ENCODE measurements around the gene MRAP. TPM values are rescaled to one million over a fixed set of nuclear protein-coding genes. Genes with fewer than 3 reads are reported as not detected.

The MRAP gene
- polyA plus RNA-seq, 1 donor from 2014 or later, result not detected

DNA sequence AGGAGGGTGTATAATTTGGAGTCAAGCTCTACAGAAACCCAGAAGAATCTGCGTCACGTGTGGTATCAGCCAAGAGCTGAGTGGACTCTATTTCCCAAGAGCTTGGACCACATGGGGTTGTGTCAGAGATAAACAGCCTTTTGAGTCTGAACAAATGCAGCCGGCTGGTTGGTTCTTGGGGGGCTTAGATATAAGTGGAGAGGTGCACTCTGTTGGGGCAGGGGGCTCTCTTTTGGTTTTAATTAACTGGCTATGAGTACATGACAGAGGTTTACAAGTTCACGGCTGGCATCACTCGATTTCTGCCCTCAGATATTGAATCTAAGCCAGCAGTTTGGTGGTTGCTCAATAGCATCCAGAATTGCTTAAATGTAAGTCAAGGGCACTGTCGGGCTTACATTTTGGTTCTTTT is 501 bp upstream of the MRAP start:
- Histone ChIP-seq H3K36me3 (ENCODE audit: insufficient read depth, low read length) (no peaks in the 10 kb centered on the region), H3K4me3 (ENCODE audit: low read length) (no peak overlapping the region), H3F3A (ENCODE audit: insufficient read depth, low read length, poor library complexity, severe bottlenecking) (no peaks in the 10 kb centered on the region), H3K9me2 (ENCODE audit: insufficient read depth, low read length) (no peaks in the 10 kb centered on the region), H3K9ac (ENCODE audit: low read length) (no peak overlapping the region), H3K27ac (ENCODE audit: low read length) (no peak overlapping the region), H3K4me2 (ENCODE audit: low read length) (no peak overlapping the region), H2AFZ (ENCODE audit: low read depth, low read length) (no peak overlapping the region), H3K27me3 (ENCODE audit: insufficient read depth, low read depth, low read length) (no peaks in the 10 kb centered on the region), H3K79me2 (replicated peaks; ENCODE audit: insufficient read depth, low read length) (no peaks in the 10 kb centered on the region), H3K9me3 (ENCODE audit: low read length) (no peaks in the 10 kb centered on the region), H4K20me1 (ENCODE audit: insufficient read depth) (no peaks in the 10 kb centered on the region)
- TF ChIP-seq SMC3 (conservative IDR thresholded peaks at IDR 0.05; ENCODE audit: poor library complexity) (no peak), TAF1 (IDR thresholded peaks at IDR 0.05; ENCODE audit: low read depth) (no peak), POLR2AphosphoS5 (IDR thresholded peaks at IDR 0.05) (no peak), EZH2 (IDR thresholded peaks at IDR 0.05; ENCODE audit: borderline replicate concordance, insufficient read depth, low read length, poor library complexity, severe bottlenecking) (no peak), EP300 (conservative IDR thresholded peaks at IDR 0.05; ENCODE audit: poor library complexity, severe bottlenecking) (no peak), RAD21 (conservative IDR thresholded peaks at IDR 0.05) (no peak), MXI1 (conservative IDR thresholded peaks at IDR 0.05; ENCODE audit: poor library complexity, severe bottlenecking) (no peak)
- TF ChIP-seq, protein P1, sequence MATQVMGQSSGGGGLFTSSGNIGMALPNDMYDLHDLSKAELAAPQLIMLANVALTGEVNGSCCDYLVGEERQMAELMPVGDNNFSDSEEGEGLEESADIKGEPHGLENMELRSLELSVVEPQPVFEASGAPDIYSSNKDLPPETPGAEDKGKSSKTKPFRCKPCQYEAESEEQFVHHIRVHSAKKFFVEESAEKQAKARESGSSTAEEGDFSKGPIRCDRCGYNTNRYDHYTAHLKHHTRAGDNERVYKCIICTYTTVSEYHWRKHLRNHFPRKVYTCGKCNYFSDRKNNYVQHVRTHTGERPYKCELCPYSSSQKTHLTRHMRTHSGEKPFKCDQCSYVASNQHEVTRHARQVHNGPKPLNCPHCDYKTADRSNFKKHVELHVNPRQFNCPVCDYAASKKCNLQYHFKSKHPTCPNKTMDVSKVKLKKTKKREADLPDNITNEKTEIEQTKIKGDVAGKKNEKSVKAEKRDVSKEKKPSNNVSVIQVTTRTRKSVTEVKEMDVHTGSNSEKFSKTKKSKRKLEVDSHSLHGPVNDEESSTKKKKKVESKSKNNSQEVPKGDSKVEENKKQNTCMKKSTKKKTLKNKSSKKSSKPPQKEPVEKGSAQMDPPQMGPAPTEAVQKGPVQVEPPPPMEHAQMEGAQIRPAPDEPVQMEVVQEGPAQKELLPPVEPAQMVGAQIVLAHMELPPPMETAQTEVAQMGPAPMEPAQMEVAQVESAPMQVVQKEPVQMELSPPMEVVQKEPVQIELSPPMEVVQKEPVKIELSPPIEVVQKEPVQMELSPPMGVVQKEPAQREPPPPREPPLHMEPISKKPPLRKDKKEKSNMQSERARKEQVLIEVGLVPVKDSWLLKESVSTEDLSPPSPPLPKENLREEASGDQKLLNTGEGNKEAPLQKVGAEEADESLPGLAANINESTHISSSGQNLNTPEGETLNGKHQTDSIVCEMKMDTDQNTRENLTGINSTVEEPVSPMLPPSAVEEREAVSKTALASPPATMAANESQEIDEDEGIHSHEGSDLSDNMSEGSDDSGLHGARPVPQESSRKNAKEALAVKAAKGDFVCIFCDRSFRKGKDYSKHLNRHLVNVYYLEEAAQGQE (IDR thresholded peaks at IDR 0.05; ENCODE audit: borderline replicate concordance), result no peak
- TF ChIP-seq, protein P2, sequence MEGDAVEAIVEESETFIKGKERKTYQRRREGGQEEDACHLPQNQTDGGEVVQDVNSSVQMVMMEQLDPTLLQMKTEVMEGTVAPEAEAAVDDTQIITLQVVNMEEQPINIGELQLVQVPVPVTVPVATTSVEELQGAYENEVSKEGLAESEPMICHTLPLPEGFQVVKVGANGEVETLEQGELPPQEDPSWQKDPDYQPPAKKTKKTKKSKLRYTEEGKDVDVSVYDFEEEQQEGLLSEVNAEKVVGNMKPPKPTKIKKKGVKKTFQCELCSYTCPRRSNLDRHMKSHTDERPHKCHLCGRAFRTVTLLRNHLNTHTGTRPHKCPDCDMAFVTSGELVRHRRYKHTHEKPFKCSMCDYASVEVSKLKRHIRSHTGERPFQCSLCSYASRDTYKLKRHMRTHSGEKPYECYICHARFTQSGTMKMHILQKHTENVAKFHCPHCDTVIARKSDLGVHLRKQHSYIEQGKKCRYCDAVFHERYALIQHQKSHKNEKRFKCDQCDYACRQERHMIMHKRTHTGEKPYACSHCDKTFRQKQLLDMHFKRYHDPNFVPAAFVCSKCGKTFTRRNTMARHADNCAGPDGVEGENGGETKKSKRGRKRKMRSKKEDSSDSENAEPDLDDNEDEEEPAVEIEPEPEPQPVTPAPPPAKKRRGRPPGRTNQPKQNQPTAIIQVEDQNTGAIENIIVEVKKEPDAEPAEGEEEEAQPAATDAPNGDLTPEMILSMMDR (IDR thresholded peaks at IDR 0.05; ENCODE audit: poor library complexity, severe bottlenecking), result no peak

DNA sequence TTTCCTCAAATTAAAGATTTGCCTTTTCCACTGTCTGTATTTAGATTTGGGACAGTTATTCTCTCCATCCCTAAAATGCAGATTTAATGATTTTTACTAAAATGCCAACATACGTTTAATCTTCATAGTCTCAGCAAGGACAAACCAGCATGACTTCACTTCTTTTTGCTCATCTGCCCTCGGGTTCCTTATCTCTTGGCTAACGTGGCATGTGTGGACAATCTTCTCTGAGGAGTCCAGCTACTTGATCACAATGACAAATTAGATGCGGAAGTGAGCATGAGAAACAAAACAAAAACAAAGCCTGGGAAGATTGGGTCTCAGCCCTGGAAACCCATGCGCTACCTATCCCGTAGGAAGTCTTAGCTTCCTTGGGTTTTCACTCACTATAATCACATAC is 1.0 kb downstream of the MRAP start:
- Histone ChIP-seq H3K27me3 (ENCODE audit: insufficient read depth, low read depth, low read length) (no peaks in the 10 kb centered on the region), H2AFZ (ENCODE audit: low read depth, low read length) (no peak overlapping the region), H3K4me2 (ENCODE audit: low read length) (no peak overlapping the region), H3F3A (ENCODE audit: insufficient read depth, low read length, poor library complexity, severe bottlenecking) (no peaks in the 10 kb centered on the region), H3K27ac (ENCODE audit: low read length) (no peak overlapping the region), H3K9me3 (ENCODE audit: low read length) (no peaks in the 10 kb centered on the region), H3K79me2 (replicated peaks; ENCODE audit: insufficient read depth, low read length) (no peaks in the 10 kb centered on the region), H3K4me3 (ENCODE audit: low read length) (no peak overlapping the region), H3K36me3 (ENCODE audit: insufficient read depth, low read length) (no peaks in the 10 kb centered on the region), H3K9me2 (ENCODE audit: insufficient read depth, low read length) (no peaks in the 10 kb centered on the region), H4K20me1 (ENCODE audit: insufficient read depth) (no peaks in the 10 kb centered on the region), H3K9ac (ENCODE audit: low read length) (no peak overlapping the region)
- TF ChIP-seq POLR2AphosphoS5 (IDR thresholded peaks at IDR 0.05) (no peak), TAF1 (IDR thresholded peaks at IDR 0.05; ENCODE audit: low read depth) (no peak), MXI1 (conservative IDR thresholded peaks at IDR 0.05; ENCODE audit: poor library complexity, severe bottlenecking) (no peak), EP300 (conservative IDR thresholded peaks at IDR 0.05; ENCODE audit: poor library complexity, severe bottlenecking) (no peak), SMC3 (conservative IDR thresholded peaks at IDR 0.05; ENCODE audit: poor library complexity) (no peak), RAD21 (conservative IDR thresholded peaks at IDR 0.05) (no peak), EZH2 (IDR thresholded peaks at IDR 0.05; ENCODE audit: borderline replicate concordance, insufficient read depth, low read length, poor library complexity, severe bottlenecking) (no peak)
- TF ChIP-seq, protein P1 (IDR thresholded peaks at IDR 0.05; ENCODE audit: borderline replicate concordance), result no peak
- TF ChIP-seq, protein P2 (IDR thresholded peaks at IDR 0.05; ENCODE audit: poor library complexity, severe bottlenecking), result no peak

Measured in neural cell (in vitro differentiated cells).